Effector memory CD4-positive, alpha-beta T cell (primary cell): ENCODE data around the gene SLC7A10.

ENCODE experiments used
- DNase-seq, 3 donors: peaks; one replicate each; pipeline ENCODE4 v3.0.0-alpha.2; 2020
- H3K27ac ChIP-seq: 2 replicates; pipeline ENCODE4 v1.7.0; 2013; ENCODE audit warnings: mild to moderate bottlenecking, low read length, moderate library complexity; ENCODE audit not compliant: insufficient read depth, poor library complexity, severe bottlenecking
- H3K27me3 ChIP-seq: replicated peaks from 2 replicates; pipeline ENCODE4 v1.7.0; 2013; ENCODE audit warnings: mild to moderate bottlenecking, low read length; ENCODE audit not compliant: insufficient read depth, control insufficient read depth, poor library complexity, severe bottlenecking
- H3K36me3 ChIP-seq: 2 replicates; pipeline ENCODE4 v1.7.0; 2013; ENCODE audit warnings: mild to moderate bottlenecking, low read length, moderate library complexity; ENCODE audit not compliant: control insufficient read depth, insufficient read depth
- H3K4me1 ChIP-seq: 2 replicates; pipeline ENCODE4 v1.7.0; 2013; ENCODE audit warnings: low read length, mild to moderate bottlenecking; ENCODE audit not compliant: control insufficient read depth, insufficient read depth, poor library complexity, severe bottlenecking
- H3K4me3 ChIP-seq: 2 replicates; pipeline ENCODE4 v1.7.0; 2013; ENCODE audit warnings: low read length, low read depth, mild to moderate bottlenecking; ENCODE audit not compliant: insufficient read depth, poor library complexity, severe bottlenecking
- H3K9me3 ChIP-seq: 2 replicates; pipeline ENCODE4 v1.7.0; 2013; ENCODE audit warnings: mild to moderate bottlenecking, low read length, moderate library complexity; ENCODE audit not compliant: control insufficient read depth
- total RNA-seq, 3 donors: gene quantifications; one replicate each; lab custom pipeline; 2026; lab: John Stamatoyannopoulos, UW

Gene SLC7A10
- 0 reads per million in 3 donors for total RNA-seq

- no peak for DNase-seq
- peaks cover 6% of the 10 kb centered on the region for H3K9me3 ChIP-seq
- H3K27ac ChIP-seq, result no peak within 1 kb of the TSS
- H3K4me3 ChIP-seq, result peak within 1 kb of the TSS; percentile 31
- peaks cover 38% of the 10 kb centered on the region for H3K27me3 ChIP-seq
- H3K36me3 ChIP-seq, result no peaks in the 10 kb centered on the region
- H3K4me1 ChIP-seq, result peaks cover 11% of the 10 kb centered on the region
Observed at GRCh38 chr19:33225458-33225926, at the start of gene SLC7A10. SLC7A10 (minus strand) TSS chr19:33225850; CDS start chr19:33225703, 147 bp downstream.

- no peak overlapping the region for H3K27ac ChIP-seq
Observed at GRCh38 chr19:33274663-33275558, 49.3 kb upstream of the SLC7A10 start.

GRCh38 chr19:33273881-33274662, 48.4 kb upstream of the SLC7A10 start:
- H3K27me3 ChIP-seq, result no peaks in the 10 kb centered on the region
- no peak overlapping the region for H3K27ac ChIP-seq
- H3K36me3 ChIP-seq, result no peaks in the 10 kb centered on the region
- no peaks in the 10 kb centered on the region for H3K4me1 ChIP-seq
- no peak for DNase-seq
- H3K9me3 ChIP-seq, result no peaks in the 10 kb centered on the region
- no peak overlapping the region for H3K4me3 ChIP-seq

More at GRCh38 chr19:33274663-33275558, 49.3 kb upstream of the SLC7A10 start:
- no peaks in the 10 kb centered on the region for H3K36me3 ChIP-seq
- H3K4me1 ChIP-seq, result no peaks in the 10 kb centered on the region
- no peaks in the 10 kb centered on the region for H3K27me3 ChIP-seq
- H3K4me3 ChIP-seq, result no peak overlapping the region
- H3K9me3 ChIP-seq, result no peaks in the 10 kb centered on the region
- no peak for DNase-seq

GRCh38 chr19:33273065-33273736, 47.6 kb upstream of the SLC7A10 start:
- no peaks in the 10 kb centered on the region for H3K27me3 ChIP-seq
- DNase-seq, result no peak
- H3K4me1 ChIP-seq, result no peaks in the 10 kb centered on the region
- H3K36me3 ChIP-seq, result no peaks in the 10 kb centered on the region
- no peak overlapping the region for H3K27ac ChIP-seq
- no peaks in the 10 kb centered on the region for H3K9me3 ChIP-seq
- H3K4me3 ChIP-seq, result no peak overlapping the region

- Histone ChIP-seq H3K4me1 (no peaks in the 10 kb centered on the region), H3K4me3 (no peak overlapping the region), H3K27ac (no peak overlapping the region), H3K9me3 (no peaks in the 10 kb centered on the region), H3K36me3 (no peaks in the 10 kb centered on the region), H3K27me3 (no peaks in the 10 kb centered on the region)
- no peak for DNase-seq
Observed at GRCh38 chr19:33271246-33272021, 45.8 kb upstream of the SLC7A10 start.

GRCh38 chr19:33270769-33271168, 45.1 kb upstream of the SLC7A10 start:
- DNase-seq, result no peak
- no peak overlapping the region for H3K4me3 ChIP-seq
- H3K9me3 ChIP-seq, result no peaks in the 10 kb centered on the region
- no peaks in the 10 kb centered on the region for H3K27me3 ChIP-seq
- H3K27ac ChIP-seq, result no peak overlapping the region
- H3K4me1 ChIP-seq, result no peaks in the 10 kb centered on the region
- no peaks in the 10 kb centered on the region for H3K36me3 ChIP-seq

GRCh38 chr19:33269016-33269415, 43.4 kb upstream of the SLC7A10 start:
- Histone ChIP-seq H3K4me1 (no peaks in the 10 kb centered on the region), H3K4me3 (no peak overlapping the region), H3K27ac (no peak overlapping the region), H3K9me3 (no peaks in the 10 kb centered on the region), H3K36me3 (no peaks in the 10 kb centered on the region), H3K27me3 (no peaks in the 10 kb centered on the region)
- DNase-seq, result no peak

GRCh38 chr19:33268162-33268991, 42.7 kb upstream of the SLC7A10 start:
- Histone ChIP-seq H3K9me3 (no peaks in the 10 kb centered on the region), H3K27me3 (no peaks in the 10 kb centered on the region), H3K27ac (no peak overlapping the region), H3K4me1 (no peaks in the 10 kb centered on the region), H3K36me3 (no peaks in the 10 kb centered on the region), H3K4me3 (no peak overlapping the region)
- DNase-seq, result no peak
